Suprapubic skin (tissue), 4 donors: ENCODE measurements around the gene ALDH1A2. TPM values are rescaled to one million over a fixed set of nuclear protein-coding genes. Genes with fewer than 3 reads are reported as not detected.

Experiments used
- DNase-seq, 2 donors: peaks; one replicate each; pipeline ENCODE4 v3.0.0-alpha.2; 2019; ENCODE audit warnings: low spot score in 2 of 2
- H3K27ac ChIP-seq: fragments of 200-600 bp; sonication (generic); one replicate; pipeline ENCODE4 v1.5.1; 2019
- H3K27me3 ChIP-seq: fragments of 200-600 bp; sonication (generic); one replicate; pipeline ENCODE4 v1.5.1; 2019
- H3K36me3 ChIP-seq: fragments of 200-600 bp; sonication (generic); one replicate; pipeline ENCODE4 v1.5.1; 2019
- H3K4me1 ChIP-seq: fragments of 200-600 bp; sonication (generic); one replicate; pipeline ENCODE4 v1.5.1; 2019
- H3K4me3 ChIP-seq: fragments of 200-600 bp; sonication (generic); one replicate; pipeline ENCODE4 v1.5.1; 2019; ENCODE audit warnings: mild to moderate bottlenecking
- H3K9me3 ChIP-seq: fragments of 200-600 bp; sonication (generic); one replicate; pipeline ENCODE4 v1.5.1; 2019
- CTCF ChIP-seq, 2 donors: fragments of 200-600 bp in 1 of 2; fragments of 450-650 bp in 1 of 2; sonication (generic) in 1 of 2; IDR thresholded peaks; one replicate each; pipeline ENCODE4 v1.5.1; 2016 to 2019; ENCODE audit warnings: antibody characterized with exemption in 2 of 2, mild to moderate bottlenecking in 1 of 2, moderate library complexity in 1 of 2
- EP300 ChIP-seq: sonication (generic); formaldehyde crosslinking; IDR thresholded peaks from one replicate; pipeline ENCODE4 v1.6.1; 2017; ENCODE audit warnings: antibody characterized with exemption
- POLR2A ChIP-seq, 2 donors: fragments of 450-650 bp; IDR thresholded peaks; one replicate each; pipeline ENCODE4 v1.6.1; 2017; ENCODE audit warnings: antibody characterized with exemption in 2 of 2, mild to moderate bottlenecking in 2 of 2, moderate library complexity in 2 of 2
- POLR2AphosphoS5 ChIP-seq, 3 donors: sonication (generic); formaldehyde crosslinking; IDR thresholded peaks; one replicate each; pipeline ENCODE4 v1.6.1; 2017; ENCODE audit warnings: antibody characterized with exemption in 3 of 3
- WGBS: methylation state at CpG from one replicate; pipeline ENCODE4 v1.1.5; 2018; 5-methylcytosine and 5-hydroxymethylcytosine counted together
- total RNA-seq, 4 donors: library from RNA; depleted of rRNA; stranded (reverse); fragments of >200 nt; gene quantifications; one replicate each; pipeline ENCODE4 v1.1.0, GENCODE V29; 2016

Gene ALDH1A2
- total RNA-seq, 4 donors from 2014 or later: 0.62 to 4.9 (median 2.6) TPM

GRCh38 chr15:57962887-57963286 is 102.6 kb downstream of the ALDH1A2 start:
- Histone ChIP-seq H3K9me3 (no peaks in the 10 kb centered on the region), H3K4me3 (no peak overlapping the region), H3K27me3 (peaks cover 2% of the 10 kb centered on the region), H3K36me3 (no peaks in the 10 kb centered on the region), H3K27ac (no peak overlapping the region), H3K4me1 (no peaks in the 10 kb centered on the region)
- 69% methylated on average over 4 of the region's 4 CpGs for WGBS
- TF ChIP-seq EP300: no peak
- TF ChIP-seq CTCF (IDR thresholded peaks at IDR 0.05): no peak
- no peak for DNase-seq

GRCh38 chr15:57961919-57962318 is 103.6 kb downstream of the ALDH1A2 start:
- Histone ChIP-seq H3K4me3 (no peak overlapping the region), H3K9me3 (no peaks in the 10 kb centered on the region), H3K27me3 (peaks cover 6% of the 10 kb centered on the region), H3K4me1 (no peaks in the 10 kb centered on the region), H3K27ac (no peak overlapping the region), H3K36me3 (no peaks in the 10 kb centered on the region)
- TF ChIP-seq POLR2AphosphoS5 (IDR thresholded peaks at IDR 0.05) (no peak), POLR2A (IDR thresholded peaks at IDR 0.05) (no peak), EP300 (no peak), CTCF (IDR thresholded peaks at IDR 0.05) (no peak)
- WGBS: 83% methylated on average over 4 of the region's 4 CpGs
- no peak for DNase-seq

DNA sequence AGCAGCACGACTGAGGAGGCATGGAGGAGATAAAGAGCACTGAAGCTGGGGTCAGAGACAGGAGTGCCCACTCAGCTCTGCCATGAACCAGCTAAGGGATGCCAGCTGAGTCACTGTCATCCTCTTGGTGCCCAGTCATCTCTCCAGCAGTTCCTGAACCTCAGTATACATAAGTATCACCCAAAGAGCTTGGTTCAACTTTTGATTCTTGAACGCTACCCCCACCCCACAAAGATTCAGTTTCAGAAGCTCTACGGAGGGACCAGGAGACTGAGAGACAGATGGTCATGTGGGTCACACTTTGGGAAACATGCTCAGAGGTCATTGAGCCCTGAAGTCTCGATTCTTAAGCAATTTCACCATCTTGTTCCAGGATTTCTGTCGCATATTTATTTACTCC is 108.4 kb downstream of the ALDH1A2 start:
- Histone ChIP-seq H3K27ac (no peak overlapping the region), H3K36me3 (no peaks in the 10 kb centered on the region), H3K4me1 (no peaks in the 10 kb centered on the region), H3K4me3 (no peak overlapping the region), H3K27me3 (peaks cover 6% of the 10 kb centered on the region), H3K9me3 (no peaks in the 10 kb centered on the region)
- no peak for DNase-seq
- TF ChIP-seq POLR2AphosphoS5 (IDR thresholded peaks at IDR 0.05) (no peak), CTCF (IDR thresholded peaks at IDR 0.05) (no peak), POLR2A (IDR thresholded peaks at IDR 0.05) (no peak), EP300 (no peak)
- 89% methylated on average over 5 of the region's 5 CpGs for WGBS

GRCh38 chr15:57953874-57954273 is 111.6 kb downstream of the ALDH1A2 start:
- Histone ChIP-seq H3K9me3 (no peaks in the 10 kb centered on the region), H3K36me3 (no peaks in the 10 kb centered on the region), H3K27me3 (peaks cover 6% of the 10 kb centered on the region), H3K27ac (no peak overlapping the region), H3K4me1 (no peaks in the 10 kb centered on the region), H3K4me3 (no peak overlapping the region)
- WGBS: 69% methylated on average over 2 of the region's 2 CpGs
- no peak for DNase-seq
- no peak for TF ChIP-seq EP300
- TF ChIP-seq POLR2AphosphoS5 (IDR thresholded peaks at IDR 0.05): no peak
- no peak for TF ChIP-seq CTCF (IDR thresholded peaks at IDR 0.05)

DNA sequence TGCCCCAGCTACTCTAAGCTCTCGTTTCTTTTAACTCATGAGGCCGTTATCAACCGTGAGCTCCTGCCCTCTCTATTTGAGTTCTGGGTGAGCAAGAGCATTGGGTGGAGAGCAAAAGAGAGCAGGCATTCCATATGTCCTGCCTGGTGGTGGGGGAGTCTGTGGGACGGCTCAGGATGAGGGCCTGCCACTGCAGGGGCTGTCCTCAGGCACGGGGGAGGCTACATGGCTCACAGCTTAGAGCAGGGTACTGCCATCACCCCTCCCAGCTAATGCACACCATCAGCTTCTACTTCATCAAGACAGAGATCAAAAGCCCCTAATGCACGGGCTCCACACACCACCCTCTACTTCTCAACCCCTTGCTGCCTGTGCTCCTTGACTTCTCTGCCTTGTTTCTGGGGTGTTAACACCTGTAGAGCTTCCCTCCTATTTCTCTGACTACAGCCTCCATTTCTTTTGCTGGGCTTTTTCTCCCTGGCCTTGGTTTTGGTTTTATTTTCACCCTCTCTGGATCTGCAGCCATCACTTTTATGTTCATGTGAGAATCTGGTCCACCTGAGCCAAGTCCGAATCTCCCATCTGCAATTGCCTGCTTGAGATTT is 114.1 kb downstream of the ALDH1A2 start:
- no peaks in the 10 kb centered on the region for H3K27me3 ChIP-seq
- WGBS: 86% methylated on average over 7 of the region's 7 CpGs
- DNase-seq: no peak
- no peaks in the 10 kb centered on the region for H3K36me3 ChIP-seq
- H3K9me3 ChIP-seq: no peaks in the 10 kb centered on the region
- TF ChIP-seq POLR2AphosphoS5 (IDR thresholded peaks at IDR 0.05) (no peak), POLR2A (IDR thresholded peaks at IDR 0.05) (no peak), CTCF (IDR thresholded peaks at IDR 0.05) (no peak), EP300 (no peak)
- H3K4me3 ChIP-seq: no peak overlapping the region
- no peak overlapping the region for H3K27ac ChIP-seq
- no peaks in the 10 kb centered on the region for H3K4me1 ChIP-seq
